ENCODE results near the gene HPSE2.
"Not testable (repeated sequence)": the region's sequence is repeated elsewhere in the genome, so short reads cannot be mapped to it uniquely, and the experiment has no call there.

Gene HPSE2

DNA sequence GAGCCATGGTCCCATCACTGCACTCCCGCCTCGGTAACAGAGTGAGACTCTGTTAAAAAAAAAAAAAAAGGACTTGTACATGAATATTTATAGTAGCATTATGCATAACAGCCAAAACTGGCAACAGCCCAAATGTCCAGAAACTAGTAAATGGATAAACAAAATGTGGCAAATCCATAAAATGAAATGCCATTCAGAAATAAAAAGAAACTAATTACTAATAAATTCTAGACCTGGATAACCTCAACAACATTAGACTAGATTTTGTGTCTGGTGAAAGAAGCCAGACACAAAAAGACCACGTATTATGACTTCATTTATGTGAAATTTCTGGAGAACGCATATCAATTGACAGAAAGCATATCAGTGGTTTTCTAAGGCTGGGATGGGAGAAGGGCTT is 74.5 kb downstream of the HPSE2 start:
- DNase-seq (ENCODE audit: low spot score), result no peak

GRCh38 chr10:99143651-99144050 is 92.0 kb downstream of the HPSE2 start:
- DNase-seq (ENCODE audit: low spot score), result no peak

- DNase-seq (ENCODE audit: low spot score), result no peak
Observed at GRCh38 chr10:99143011-99143410, 92.6 kb downstream of the HPSE2 start.

DNA sequence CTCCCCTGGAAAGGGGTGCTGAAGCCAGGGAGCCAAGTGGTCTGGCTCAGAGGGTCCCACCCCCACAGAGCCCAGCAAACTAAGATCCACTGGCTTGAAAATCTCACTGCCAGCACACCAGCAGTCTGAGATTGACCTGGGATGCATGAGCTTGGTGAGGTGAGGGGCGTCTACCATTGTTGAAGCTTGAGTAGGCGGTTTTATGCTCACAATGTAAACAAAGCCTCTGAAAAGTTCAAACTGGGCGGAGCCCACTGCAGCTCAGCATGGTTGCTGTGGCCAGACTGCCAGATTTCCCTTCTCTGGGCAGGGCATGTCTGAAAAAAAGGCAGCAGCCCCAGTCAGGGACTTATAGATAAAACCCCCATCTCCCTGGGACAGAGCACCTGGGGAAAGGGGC is 102.8 kb downstream of the HPSE2 start:
- DNase-seq (ENCODE audit: low spot score), result not testable (repeated sequence)

- no peak for DNase-seq (ENCODE audit: low spot score)
Observed at GRCh38 chr10:99125879-99126278, 109.8 kb downstream of the HPSE2 start.

- DNase-seq (ENCODE audit: low spot score), result no peak
Observed at GRCh38 chr10:99124376-99124775, 111.3 kb downstream of the HPSE2 start.

- DNase-seq (ENCODE audit: low spot score), result no peak
Observed at GRCh38 chr10:99123851-99124250, 111.8 kb downstream of the HPSE2 start.

DNA sequence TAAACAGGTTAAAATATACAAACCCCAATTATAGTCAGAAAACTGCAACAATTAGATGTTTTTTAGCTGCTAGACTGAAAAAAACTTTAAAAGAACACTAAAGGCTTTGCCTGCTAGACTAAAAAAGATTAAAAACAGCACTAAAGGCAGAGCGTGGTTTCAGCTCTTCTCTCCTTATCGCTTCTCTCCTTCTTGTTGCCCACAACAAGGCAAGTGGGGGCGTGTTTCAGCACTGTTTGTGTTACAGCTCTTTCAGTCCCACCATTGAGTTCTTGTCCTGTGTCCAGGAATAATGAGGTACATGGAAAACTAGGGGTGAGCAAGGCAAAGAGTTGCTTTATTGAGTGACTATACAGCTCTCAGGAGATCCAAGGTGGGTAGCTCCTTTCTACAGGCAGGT is 112.3 kb downstream of the HPSE2 start:
- no peak for DNase-seq (ENCODE audit: low spot score)

GRCh38 chr10:99119258-99119748 is 116.3 kb downstream of the HPSE2 start:
- no peak for DNase-seq (ENCODE audit: low spot score)

GRCh38 chr10:99115703-99116102 is 119.9 kb downstream of the HPSE2 start:
- no peak for DNase-seq (ENCODE audit: low spot score)

DNA sequence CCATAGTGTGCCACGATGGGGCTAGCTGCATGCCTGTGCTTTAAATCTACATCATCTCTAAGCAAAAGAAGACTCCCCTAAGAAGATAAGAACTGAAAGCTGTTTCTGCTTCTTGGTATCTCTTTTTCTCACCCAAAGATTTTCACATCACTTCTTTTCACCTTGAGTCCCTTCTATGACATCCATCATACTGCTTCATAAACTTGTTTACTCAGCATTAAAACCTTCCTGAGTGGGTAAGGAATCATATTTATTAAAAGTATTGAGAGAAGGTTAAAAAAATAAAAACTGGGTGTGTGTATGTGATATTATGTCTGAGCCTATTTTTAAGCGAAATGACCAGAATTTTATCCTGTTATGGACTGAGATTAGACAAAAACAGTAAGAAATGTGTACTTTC is 150.3 kb downstream of the HPSE2 start:
- DNase-seq (ENCODE audit: low spot score), result no peak

GRCh38 chr10:99084161-99084560 is 151.5 kb downstream of the HPSE2 start:
- DNase-seq (ENCODE audit: low spot score), result no peak

DNA sequence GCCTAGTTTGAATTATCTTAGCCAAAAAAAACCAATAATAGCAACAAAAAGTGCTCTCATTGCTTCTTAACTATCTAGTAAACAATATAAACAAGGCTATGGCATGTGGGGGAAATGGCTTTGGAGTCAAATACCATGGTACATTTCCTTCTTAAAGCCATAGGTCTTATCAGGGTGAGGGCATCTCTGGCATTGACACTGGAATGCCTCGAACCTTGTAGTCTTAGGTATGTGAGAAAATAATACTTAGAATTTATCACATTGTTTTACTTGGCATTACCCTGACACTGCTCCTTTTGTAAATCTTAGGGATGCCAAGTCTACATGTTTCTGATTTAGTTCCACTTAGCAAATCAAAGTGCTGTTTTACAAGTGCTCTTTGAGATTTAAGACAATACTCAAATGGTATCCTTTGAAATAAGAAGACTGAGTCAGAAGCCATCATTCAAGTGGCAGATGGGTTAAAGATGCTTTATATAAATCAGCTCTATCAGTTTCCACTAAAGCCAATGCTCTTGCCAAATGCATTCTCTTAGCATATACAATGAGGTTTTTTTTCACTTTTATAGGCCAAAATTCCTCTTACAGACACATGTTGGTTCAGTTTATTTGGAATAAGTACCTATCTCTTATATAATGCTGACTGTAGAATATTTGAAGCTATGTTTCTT is 155.2 kb downstream of the HPSE2 start:
- no peak for DNase-seq (ENCODE audit: low spot score)

GRCh38 chr10:99062591-99062990 is 173.1 kb downstream of the HPSE2 start:
- DNase-seq (ENCODE audit: low spot score), result no peak

GRCh38 chr10:99058762-99059161 is 176.9 kb downstream of the HPSE2 start:
- DNase-seq (ENCODE audit: low spot score), result no peak

- DNase-seq (ENCODE audit: low spot score), result no peak
Observed at GRCh38 chr10:99057936-99058690, 177.5 kb downstream of the HPSE2 start.

GRCh38 chr10:99045671-99046070 is 190.0 kb downstream of the HPSE2 start:
- DNase-seq (ENCODE audit: low spot score), result no peak

GRCh38 chr10:99042051-99042771 is 193.4 kb downstream of the HPSE2 start:
- DNase-seq (ENCODE audit: low spot score), result peak; percentile 3

GRCh38 chr10:99041468-99041867 is 194.2 kb downstream of the HPSE2 start:
- DNase-seq (ENCODE audit: low spot score), result peak; percentile 2

- no peak for DNase-seq (ENCODE audit: low spot score)
Observed at GRCh38 chr10:99013885-99014284, 221.8 kb downstream of the HPSE2 start.

DNA sequence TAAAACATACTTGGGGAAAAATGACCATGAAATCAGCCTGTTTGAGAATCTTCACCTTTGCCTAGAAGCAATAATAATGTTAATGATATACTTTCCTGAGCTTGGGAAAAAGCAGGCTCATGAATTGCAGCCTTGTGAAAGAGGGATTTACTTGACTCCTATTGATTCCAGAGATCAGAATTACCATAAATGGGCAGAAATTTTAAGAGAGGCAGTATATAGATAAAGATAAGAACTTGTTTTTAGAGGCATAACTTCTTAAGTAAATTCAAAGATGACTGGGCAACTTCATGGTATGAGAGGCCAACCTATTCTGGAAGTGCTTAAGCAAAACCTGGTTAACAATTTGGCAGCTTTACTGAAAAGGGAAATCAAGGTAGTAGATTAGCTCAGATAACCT is 225.4 kb downstream of the HPSE2 start:
- DNase-seq (ENCODE audit: low spot score), result no peak

- no peak for DNase-seq (ENCODE audit: low spot score)
Observed at GRCh38 chr10:99008054-99008453, 227.6 kb downstream of the HPSE2 start.

- DNase-seq (ENCODE audit: low spot score), result no peak
Observed at GRCh38 chr10:99007457-99007856, 228.2 kb downstream of the HPSE2 start.
